Coronary artery (tissue), 2 donors: ENCODE data around the gene SLU7.
A peak's percentile ranks its signal among the peaks of the same experiment; 100 is the strongest.

ENCODE experiments used
- DNase-seq: peaks from one replicate; pipeline ENCODE4 v3.0.0-alpha.2; 2017; ENCODE audit warnings: low spot score
- H3K27ac ChIP-seq, 2 donors: fragments of 200-600 bp; sonication (generic); one replicate each; pipeline ENCODE4 v1.5.1; 2016 to 2019
- H3K4me3 ChIP-seq: fragments of 200-600 bp; sonication (generic); 2 replicates; pipeline ENCODE4 v1.5.1; 2016; ENCODE audit warnings: mild to moderate bottlenecking, moderate library complexity
- TF ChIP-seq, protein P1 (sequence below): fragments of 200-600 bp; sonication (generic); IDR thresholded peaks from one replicate; pipeline ENCODE4 v1.5.1; 2019; ENCODE audit warnings: antibody characterized with exemption

The SLU7 gene

DNA sequence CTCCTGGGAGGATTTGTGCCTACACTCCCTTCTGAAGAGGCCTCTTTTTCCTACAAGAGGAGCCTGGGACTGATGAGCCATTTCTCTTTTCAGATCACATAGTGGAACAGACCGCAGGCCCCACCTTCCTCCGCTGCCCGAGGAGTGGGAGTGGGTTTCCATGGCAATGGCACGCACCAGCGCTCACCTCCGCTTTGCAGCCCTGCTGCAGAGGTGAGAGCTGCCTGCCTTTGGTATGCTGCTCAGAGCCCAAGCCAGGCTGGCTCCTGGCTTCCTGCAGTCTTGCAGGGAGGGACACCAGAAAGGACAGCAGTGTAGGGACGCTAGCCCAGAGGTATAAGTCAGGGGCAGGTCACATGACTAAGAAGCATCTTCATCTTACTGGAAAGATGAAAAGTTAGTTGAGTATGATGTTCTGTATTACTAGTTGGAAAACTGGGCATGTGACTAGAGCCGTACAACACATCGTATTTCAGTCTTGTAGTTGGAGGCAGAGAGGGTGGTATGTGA lies 15.2 kb upstream of the SLU7 start:
- Histone ChIP-seq H3K4me3 (no peak overlapping the region), H3K27ac (no peak overlapping the region)
- DNase-seq, result no peak
- TF ChIP-seq, protein P1, sequence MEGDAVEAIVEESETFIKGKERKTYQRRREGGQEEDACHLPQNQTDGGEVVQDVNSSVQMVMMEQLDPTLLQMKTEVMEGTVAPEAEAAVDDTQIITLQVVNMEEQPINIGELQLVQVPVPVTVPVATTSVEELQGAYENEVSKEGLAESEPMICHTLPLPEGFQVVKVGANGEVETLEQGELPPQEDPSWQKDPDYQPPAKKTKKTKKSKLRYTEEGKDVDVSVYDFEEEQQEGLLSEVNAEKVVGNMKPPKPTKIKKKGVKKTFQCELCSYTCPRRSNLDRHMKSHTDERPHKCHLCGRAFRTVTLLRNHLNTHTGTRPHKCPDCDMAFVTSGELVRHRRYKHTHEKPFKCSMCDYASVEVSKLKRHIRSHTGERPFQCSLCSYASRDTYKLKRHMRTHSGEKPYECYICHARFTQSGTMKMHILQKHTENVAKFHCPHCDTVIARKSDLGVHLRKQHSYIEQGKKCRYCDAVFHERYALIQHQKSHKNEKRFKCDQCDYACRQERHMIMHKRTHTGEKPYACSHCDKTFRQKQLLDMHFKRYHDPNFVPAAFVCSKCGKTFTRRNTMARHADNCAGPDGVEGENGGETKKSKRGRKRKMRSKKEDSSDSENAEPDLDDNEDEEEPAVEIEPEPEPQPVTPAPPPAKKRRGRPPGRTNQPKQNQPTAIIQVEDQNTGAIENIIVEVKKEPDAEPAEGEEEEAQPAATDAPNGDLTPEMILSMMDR, result no peak

DNA sequence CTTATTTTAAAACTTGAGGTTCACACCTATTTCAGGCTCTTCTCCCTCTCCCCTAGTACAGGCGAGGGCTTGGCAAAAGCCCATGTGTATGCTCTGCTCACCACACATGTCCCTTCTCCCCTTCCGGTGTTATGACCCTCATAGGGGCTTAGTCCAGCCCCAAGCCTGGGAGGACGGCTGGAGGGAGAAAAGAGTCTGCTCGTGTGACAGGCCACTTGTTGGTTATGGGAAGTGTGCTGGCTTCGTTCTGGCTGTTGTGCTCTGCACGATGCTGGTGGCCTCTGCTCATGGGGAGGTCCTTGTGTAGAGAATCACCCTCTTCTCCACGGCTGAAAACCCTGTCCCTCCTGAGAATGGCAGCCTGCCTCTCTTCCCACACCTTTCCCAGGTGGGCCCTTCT lies 13.9 kb upstream of the SLU7 start:
- Histone ChIP-seq H3K27ac (no peak overlapping the region), H3K4me3 (no peak overlapping the region)
- no peak for DNase-seq
- TF ChIP-seq, protein P1, result no peak

GRCh38 chr5:160432196-160432595 lies 13.3 kb upstream of the SLU7 start:
- Histone ChIP-seq H3K4me3 (no peak overlapping the region), H3K27ac (no peak overlapping the region)
- no peak for DNase-seq
- TF ChIP-seq, protein P1, result no peak

DNA sequence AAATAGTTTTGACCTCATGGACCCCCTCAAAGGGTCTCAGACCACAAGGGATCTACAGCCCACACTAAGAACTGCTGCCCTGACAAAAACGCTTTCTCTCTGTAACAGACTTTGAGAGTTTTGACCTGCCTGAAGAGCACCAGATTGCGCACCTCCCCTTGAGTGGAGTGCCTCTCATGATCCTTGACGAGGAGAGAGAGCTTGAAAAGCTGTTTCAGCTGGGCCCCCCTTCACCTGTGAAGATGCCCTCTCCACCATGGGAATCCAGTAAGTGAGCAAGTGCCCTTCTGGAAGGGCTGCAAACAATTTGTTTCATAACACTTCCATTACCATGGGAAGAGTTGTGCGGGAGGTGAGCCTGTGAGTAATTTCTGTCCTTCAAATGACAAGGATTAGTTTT lies 8.7 kb upstream of the SLU7 start:
- DNase-seq, result no peak
- Histone ChIP-seq H3K27ac (no peak overlapping the region), H3K4me3 (no peak overlapping the region)
- TF ChIP-seq, protein P1, result no peak

DNA sequence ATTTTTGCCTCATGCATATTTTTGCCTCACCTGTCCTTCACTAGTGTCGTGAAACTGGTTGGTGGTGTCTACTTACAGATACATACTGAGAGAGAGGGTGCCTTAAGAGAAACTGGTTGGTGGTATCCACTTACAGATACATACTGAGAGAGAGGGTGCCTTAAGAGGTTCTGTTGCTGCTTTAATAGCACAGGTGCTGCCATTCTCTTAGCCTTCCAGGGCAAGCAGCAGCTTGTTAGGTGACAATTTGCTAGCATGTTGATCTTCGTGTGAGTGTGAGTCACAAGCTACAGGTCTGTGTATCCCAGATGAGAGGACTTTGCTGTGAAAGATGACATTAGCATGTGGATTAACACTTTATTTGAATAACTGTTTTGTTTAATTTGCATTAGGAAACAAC lies 4.2 kb upstream of the SLU7 start:
- no peak overlapping the region for H3K4me3 ChIP-seq
- no peak overlapping the region for H3K27ac ChIP-seq
- no peak for DNase-seq
- TF ChIP-seq, protein P1, result no peak

GRCh38 chr5:160421625-160422258 lies 2.9 kb upstream of the SLU7 start, which contains the start of gene PTTG1:
Gene PTTG1 (plus strand): TSS chr5:160421855. CDS start chr5:160422313, 458 bp downstream.
- DNase-seq, result peak; percentile 95
- TF ChIP-seq, protein P1, result no peak
- H3K27ac ChIP-seq, result peak within 1 kb of the TSS; percentile 75 to 91
- peak within 1 kb of the TSS; percentile 84 for H3K4me3 ChIP-seq

GRCh38 chr5:160420331-160420610 lies 1.4 kb upstream of the SLU7 start:
- Histone ChIP-seq H3K27ac (no peak overlapping the region), H3K4me3 (no peak overlapping the region)
- TF ChIP-seq, protein P1, result no peak
- no peak for DNase-seq
